Loucy (cell line): ENCODE results near the gene MS4A6A.
"Not testable (repeated sequence)": the region's sequence is repeated elsewhere in the genome, so short reads cannot be mapped to it uniquely, and the experiment has no call there.

Experiments used
- H2AFZ ChIP-seq: fragments of 200-600 bp; sonication (generic); 2 replicates; pipeline ENCODE4 v1.6.0; 2016; ENCODE audit warnings: antibody characterized with exemption, mild to moderate bottlenecking, low read length, moderate library complexity
- H3F3A ChIP-seq: fragments of 200-600 bp; 2 replicates; pipeline ENCODE4 v1.6.0; 2016; ENCODE audit warnings: antibody characterized with exemption, low read depth, mild to moderate bottlenecking
- H3K27me3 ChIP-seq: fragments of 200-600 bp; sonication (generic); 2 replicates; pipeline ENCODE4 v1.6.1; 2014; ENCODE audit warnings: low read length, mild to moderate bottlenecking; ENCODE audit not compliant: insufficient read depth, poor library complexity, severe bottlenecking
- H3K36me3 ChIP-seq: fragments of 200-600 bp; sonication (generic); 2 replicates; pipeline ENCODE4 v1.6.1; 2016; ENCODE audit warnings: low read length; ENCODE audit not compliant: insufficient read depth
- H3K4me1 ChIP-seq: fragments of 200-600 bp; sonication (generic); 2 replicates; pipeline ENCODE4 v1.5.1; 2014; ENCODE audit warnings: low read length, mild to moderate bottlenecking; ENCODE audit not compliant: insufficient read depth, poor library complexity, severe bottlenecking
- H3K4me2 ChIP-seq: fragments of 200-600 bp; sonication (generic); 2 replicates; pipeline ENCODE4 v1.6.0; 2014; ENCODE audit warnings: antibody characterized with exemption, low read length, low read depth, mild to moderate bottlenecking; ENCODE audit not compliant: poor library complexity, severe bottlenecking
- H3K4me3 ChIP-seq: fragments of 200-600 bp; sonication (generic); 2 replicates; pipeline ENCODE4 v1.5.1; 2014; ENCODE audit warnings: low read length, mild to moderate bottlenecking, mixed read lengths; ENCODE audit not compliant: poor library complexity, severe bottlenecking
- H3K79me2 ChIP-seq: fragments of 200-600 bp; sonication (generic); 2 replicates; pipeline ENCODE4 v1.6.1; 2014; ENCODE audit warnings: low read length; ENCODE audit not compliant: insufficient read depth
- H3K9ac ChIP-seq: fragments of 200-600 bp; sonication (generic); 2 replicates; pipeline ENCODE4 v1.6.0; 2014; ENCODE audit warnings: mild to moderate bottlenecking, low read depth, low read length, moderate library complexity; ENCODE audit not compliant: poor library complexity, severe bottlenecking
- H3K9me2 ChIP-seq: fragments of 200-600 bp; sonication (generic); replicated peaks from 2 replicates; pipeline ENCODE4 v1.6.1; 2016; ENCODE audit warnings: low read depth, low read length, mixed read lengths
- H3K9me3 ChIP-seq: fragments of 200-600 bp; sonication (generic); 2 replicates; pipeline ENCODE4 v1.6.1; 2014; ENCODE audit warnings: mild to moderate bottlenecking, antibody characterized with exemption, low read length, low read depth; ENCODE audit not compliant: insufficient read depth
- H4K20me1 ChIP-seq: fragments of 200-600 bp; sonication (generic); 2 replicates; pipeline ENCODE4 v1.6.0; 2014; ENCODE audit warnings: antibody characterized with exemption, low read length, mild to moderate bottlenecking; ENCODE audit not compliant: insufficient read depth, poor library complexity, severe bottlenecking
- CTCF ChIP-seq: fragments of 200-600 bp; sonication (generic); conservative IDR thresholded peaks from 2 replicates; pipeline ENCODE4 v1.5.1; 2014; ENCODE audit warnings: mild to moderate bottlenecking, antibody characterized with exemption, low read length
- EZH2phosphoT487 ChIP-seq: fragments of 200-600 bp; IDR thresholded peaks from 2 replicates; pipeline ENCODE4 v1.6.1; 2018; ENCODE audit warnings: antibody characterized with exemption, mild to moderate bottlenecking, moderate library complexity, borderline replicate concordance

The MS4A6A gene

GRCh38 chr11:60131912-60132311, 51.0 kb downstream of the MS4A6A start:
- Histone ChIP-seq H3K27me3 (no peaks in the 10 kb centered on the region), H3K79me2 (no peaks in the 10 kb centered on the region), H3K4me1 (no peaks in the 10 kb centered on the region), H2AFZ (no peak overlapping the region), H3K36me3 (no peaks in the 10 kb centered on the region), H3K9me2 (no peaks in the 10 kb centered on the region), H3K4me3 (no peak overlapping the region), H3K4me2 (no peak overlapping the region), H3K9ac (no peak overlapping the region), H4K20me1 (no peaks in the 10 kb centered on the region), H3F3A (no peaks in the 10 kb centered on the region), H3K9me3 (no peaks in the 10 kb centered on the region; the same call in 1 of the 2 replicates)
- no peak for TF ChIP-seq EZH2phosphoT487
- no peak for TF ChIP-seq CTCF

- peak overlapping the region; percentile 4; the same call in 1 of the 2 replicates for H2AFZ ChIP-seq
- H3K9me3 ChIP-seq: no peaks in the 10 kb centered on the region; the same call in 1 of the 2 replicates
- no peaks in the 10 kb centered on the region for H3K36me3 ChIP-seq
Observed at GRCh38 chr11:60130496-60130895, 52.4 kb downstream of the MS4A6A start.

GRCh38 chr11:60129853-60130252, 53.0 kb downstream of the MS4A6A start:
- Histone ChIP-seq H3F3A (no peaks in the 10 kb centered on the region), H3K9ac (no peak overlapping the region), H3K4me3 (no peak overlapping the region), H4K20me1 (no peaks in the 10 kb centered on the region), H3K79me2 (no peaks in the 10 kb centered on the region), H3K4me2 (no peak overlapping the region), H3K4me1 (no peaks in the 10 kb centered on the region), H3K27me3 (no peaks in the 10 kb centered on the region), H3K9me3 (no peaks in the 10 kb centered on the region; the same call in 1 of the 2 replicates), H3K36me3 (no peaks in the 10 kb centered on the region), H3K9me2 (no peaks in the 10 kb centered on the region), H2AFZ (no peak overlapping the region)
- TF ChIP-seq EZH2phosphoT487 (no peak), CTCF (no peak)

More at GRCh38 chr11:60130496-60130895, 52.4 kb downstream of the MS4A6A start:
- peak; percentile 82 for TF ChIP-seq CTCF
- TF ChIP-seq EZH2phosphoT487: no peak
- no peaks in the 10 kb centered on the region for H3K27me3 ChIP-seq
- no peak overlapping the region for H3K9ac ChIP-seq
- no peaks in the 10 kb centered on the region for H3K79me2 ChIP-seq
- no peak overlapping the region for H3K4me3 ChIP-seq
- no peaks in the 10 kb centered on the region for H3K4me1 ChIP-seq
- no peaks in the 10 kb centered on the region for H3F3A ChIP-seq
- H3K4me2 ChIP-seq: no peak overlapping the region
- no peaks in the 10 kb centered on the region for H3K9me2 ChIP-seq
- H4K20me1 ChIP-seq: no peaks in the 10 kb centered on the region

- H3K27me3 ChIP-seq, H3K4me1 ChIP-seq, H3K79me2 ChIP-seq, H3K4me3 ChIP-seq, H4K20me1 ChIP-seq, H3K9ac ChIP-seq, H2AFZ ChIP-seq, H3K9me2 ChIP-seq, H3F3A ChIP-seq, H3K9me3 ChIP-seq, H3K4me2 ChIP-seq, H3K36me3 ChIP-seq: not testable (repeated sequence)
Observed at GRCh38 chr11:60128866-60129265, 54.0 kb downstream of the MS4A6A start.
